HepG2 (cell line): ENCODE measurements around the gene ZNF146. TPM values are rescaled to one million over a fixed set of nuclear protein-coding genes. Genes with fewer than 3 reads are reported as not detected.

ENCODE experiments used
- ARID5B ChIP-seq: IDR thresholded peaks from 2 replicates; pipeline ENCODE4 v1.4.0; 2020; ENCODE audit warnings: mild to moderate bottlenecking, missing genetic modification reagents
- BHLHE40 ChIP-seq: IDR thresholded peaks from 2 replicates; pipeline ENCODE4 v1.6.1; 2011; ENCODE audit warnings: low read length, improper control_type of control experiment
- CCAR2 ChIP-seq: fragments of 200-400 bp; formaldehyde crosslinking; optimal IDR thresholded peaks from 2 replicates; pipeline ENCODE3; 2018; ENCODE audit warnings: low read depth, mild to moderate bottlenecking, low read length, moderate library complexity
- DR1 ChIP-seq: sonication (generic); formaldehyde crosslinking; IDR thresholded peaks from 2 replicates; pipeline ENCODE4 v1.8.0; 2021; ENCODE audit warnings: mild to moderate bottlenecking, missing genetic modification reagents, inconsistent platforms
- JDP2 ChIP-seq: sonication (generic); formaldehyde crosslinking; IDR thresholded peaks from 2 replicates; pipeline ENCODE4 v1.8.1; 2022; ENCODE audit warnings: missing genetic modification reagents, borderline replicate concordance
- KLF16 ChIP-seq, 2 experiments: sonication (generic) in 1 of 2; formaldehyde crosslinking in 1 of 2; IDR thresholded peaks; 2 replicates each; pipeline versions ENCODE4 v1.6.1 to v1.8.0; 2016 to 2023; ENCODE audit warnings: missing genetic modification reagents in 2 of 2, missing compliant biosample characterization in 1 of 2
- MLLT10 ChIP-seq: sonication (generic); formaldehyde crosslinking; IDR thresholded peaks from 2 replicates; pipeline ENCODE4 v1.4.0; 2020; ENCODE audit warnings: missing genetic modification reagents
- MLX ChIP-seq: IDR thresholded peaks from 2 replicates; pipeline ENCODE4 v1.6.1; 2016
- MTA1 ChIP-seq: sonication (generic); formaldehyde crosslinking; IDR thresholded peaks from 2 replicates; pipeline ENCODE4 v1.4.0; 2020; ENCODE audit warnings: missing genetic modification reagents, mild to moderate bottlenecking, borderline replicate concordance
- NR0B2 ChIP-seq: sonication (generic); formaldehyde crosslinking; IDR thresholded peaks from 2 replicates; pipeline ENCODE4 v1.4.0; 2020; ENCODE audit warnings: mild to moderate bottlenecking, missing genetic modification reagents
- PHF21A ChIP-seq: sonication (generic); formaldehyde crosslinking; IDR thresholded peaks from 2 replicates; pipeline ENCODE4 v1.5.0; 2020; ENCODE audit warnings: mild to moderate bottlenecking, missing genetic modification reagents
- SMAD3 ChIP-seq: sonication (generic); formaldehyde crosslinking; IDR thresholded peaks from 2 replicates; pipeline ENCODE4 v1.4.0; 2020; ENCODE audit warnings: missing genetic modification reagents
- SMARCE1 ChIP-seq: fragments of 450-650 bp; IDR thresholded peaks from 2 replicates; pipeline ENCODE4 v1.6.1; 2017; ENCODE audit warnings: borderline replicate concordance
- THRA ChIP-seq: sonication (generic); formaldehyde crosslinking; IDR thresholded peaks from 2 replicates; pipeline ENCODE4 v1.4.0; 2020; ENCODE audit warnings: missing genetic modification reagents, borderline replicate concordance
- USF2 ChIP-seq, 2 experiments: sonication (generic) in 1 of 2; formaldehyde crosslinking in 1 of 2; IDR thresholded peaks; 2 replicates each; pipeline versions ENCODE4 v1.5.1 to v1.6.1; 2011 to 2020; ENCODE audit warnings: borderline replicate concordance in 1 of 2, low read depth in 1 of 2, low read length in 1 of 2, mild to moderate bottlenecking in 1 of 2, missing genetic modification reagents in 1 of 2, moderate library complexity in 1 of 2
- ZC3H4 ChIP-seq: sonication (generic); formaldehyde crosslinking; IDR thresholded peaks from 2 replicates; pipeline ENCODE4 v1.4.0; 2020; ENCODE audit warnings: missing genetic modification reagents, borderline replicate concordance
- ZNF263 ChIP-seq: sonication (generic); formaldehyde crosslinking; IDR thresholded peaks from 2 replicates; pipeline ENCODE4 v1.4.0; 2020; ENCODE audit warnings: missing genetic modification reagents
- ZNF557 ChIP-seq: sonication (generic); formaldehyde crosslinking; IDR thresholded peaks from 2 replicates; pipeline ENCODE4 v1.4.0; 2020; ENCODE audit warnings: missing genetic modification reagents
- polyA plus RNA-seq, 8 experiments: library from polyadenylated mRNA; depleted of rRNA in 3 of 8; stranded (reverse) in 7 of 8; unstranded in 1 of 8; fragments of >200 nt; fragmentation: Illumina TruSeq in 4 of 8; extraction: Trizol in 4 of 8; gene quantifications; 2 replicates each; pipeline versions ENCODE4 v1.2.1 to v1.2.3, GENCODE V29; 2011 to 2016; ENCODE audit warnings: low read depth in 4 of 8, missing spikeins in 1 of 8, mixed read lengths in 1 of 8; ENCODE audit not compliant: insufficient read depth in 1 of 8
- total RNA-seq, 5 experiments: library from RNA; depleted of rRNA; stranded (reverse); fragments of >200 nt; fragmentation: Illumina TruSeq; extraction: Trizol; gene quantifications; 2 replicates each; pipeline ENCODE4 v1.2.3, GENCODE V29; 2016; ENCODE audit warnings: low read depth in 1 of 5

Gene ZNF146
- total and polyA plus RNA-seq, 2 of the 13 experiments (the other 11 are each of a cell fraction or from before 2014, with no cell fraction given) = 28.4 to 52.7 TPM

- TF ChIP-seq USF2 (IDR thresholded peaks at IDR 0.05; ENCODE audit: low read depth, low read length) (0 out of 2 replicates have a peak, but pooled peaks have one; percentile 28), USF2 (CRISPR knock-in tag; IDR thresholded peaks at IDR 0.05; ENCODE audit: borderline replicate concordance) (peak; percentile 62), KLF16 (CRISPR knock-in tag; IDR thresholded peaks at IDR 0.05) (no peak; a peak in 1 of 4 replicates), BHLHE40 (peak; percentile 30; the same call in 1 of the 2 replicates), JDP2 (CRISPR knock-in tag) (no peak), NR0B2 (CRISPR knock-in tag) (peak; percentile 76; the same call in 1 of the 2 replicates), MLX (CRISPR knock-in tag) (peak; percentile 50; the same call in 1 of the 2 replicates), SMARCE1 (no peak), ARID5B (0 out of 2 replicates have a peak, but pooled peaks have one; percentile 17), CCAR2 (no peak), ZC3H4 (CRISPR knock-in tag) (peak; percentile 74), PHF21A (CRISPR knock-in tag) (peak; percentile 62), THRA (CRISPR knock-in tag) (peak; percentile 20; the same call in 1 of the 2 replicates), DR1 (CRISPR knock-in tag) (peak; percentile 62; the same call in 1 of the 2 replicates), MTA1 (CRISPR knock-in tag) (no peak; the same call in 1 of the 2 replicates), ZNF263 (CRISPR knock-in tag) (peak; percentile 85), SMAD3 (CRISPR knock-in tag) (no peak; the same call in 1 of the 2 replicates), ZNF557 (CRISPR knock-in tag) (0 out of 2 replicates have a peak, but pooled peaks have one; percentile 59), MLLT10 (CRISPR knock-in tag) (no peak)
Observed at GRCh38 chr19:36214386-36215275, at the start of gene ZNF146, which contains the start of gene ZNF565 (continued).
